CD4-positive, CD25-positive, alpha-beta regulatory T cell (primary cell): ENCODE data around the gene LRRK1. TPM values are rescaled to one million over a fixed set of nuclear protein-coding genes. Genes with fewer than 3 reads are reported as not detected.

Experiments used
- ATAC-seq, 2 donors: fragments of 150-1000 bp; cut with Tn5 transposase; one replicate each; pipeline ENCODE4 v1.10.0; 2021; ENCODE audit warnings: low read depth in 2 of 2, moderate number of reproducible peaks in 2 of 2, moderate library complexity in 1 of 2
- DNase-seq, 3 donors: peaks; one replicate each; pipeline versions ENCODE4 v3.0.0 to v3.0.0-alpha.2; 2012 to 2022; ENCODE audit warnings: mixed read lengths in 1 of 3
- H3K27ac ChIP-seq: one replicate; pipeline ENCODE4 v1.7.0; 2013; ENCODE audit warnings: mild to moderate bottlenecking, low read length; ENCODE audit not compliant: insufficient read depth, poor library complexity, severe bottlenecking
- H3K27me3 ChIP-seq: one replicate; pipeline ENCODE4 v1.7.0; 2013; ENCODE audit warnings: low read length; ENCODE audit not compliant: control insufficient read depth, insufficient read depth
- H3K36me3 ChIP-seq: one replicate; pipeline ENCODE4 v1.7.0; 2013; ENCODE audit warnings: mild to moderate bottlenecking, low read length, moderate library complexity; ENCODE audit not compliant: control insufficient read depth, insufficient read depth
- H3K4me1 ChIP-seq: 2 replicates; pipeline ENCODE4 v1.7.0; 2013; ENCODE audit warnings: mild to moderate bottlenecking, low read length; ENCODE audit not compliant: insufficient read depth, control insufficient read depth, poor library complexity, severe bottlenecking
- H3K4me3 ChIP-seq: one replicate; pipeline ENCODE4 v1.7.0; 2013; ENCODE audit warnings: low read depth, mild to moderate bottlenecking, low read length, moderate library complexity
- H3K9me3 ChIP-seq, 2 experiments: 1 replicate in 1 of 2; 2 replicates in 1 of 2; pipeline ENCODE4 v1.7.0; 2013; ENCODE audit warnings: low read length in 2 of 2, mild to moderate bottlenecking in 1 of 2, moderate library complexity in 1 of 2; ENCODE audit not compliant: control insufficient read depth in 2 of 2
- H3K27ac Mint-ChIP-seq, 3 donors: one replicate each; pipeline ENCODE4 v1.8.0; 2020 to 2022; ENCODE audit warnings: mild to moderate bottlenecking in 3 of 3, mixed read lengths in 3 of 3, moderate library complexity in 2 of 3
- H3K27me3 Mint-ChIP-seq: one replicate; pipeline ENCODE4 v1.8.0; 2022; ENCODE audit warnings: mild to moderate bottlenecking, mixed read lengths
- H3K36me3 Mint-ChIP-seq: one replicate; pipeline ENCODE4 v1.8.0; 2020; ENCODE audit warnings: mixed read lengths
- H3K4me1 Mint-ChIP-seq, 4 donors: one replicate each; pipeline ENCODE4 v1.8.0; 2020 to 2022; ENCODE audit warnings: mixed read lengths in 4 of 4, mild to moderate bottlenecking in 1 of 4
- H3K4me3 Mint-ChIP-seq, 4 donors: one replicate each; pipeline ENCODE4 v1.8.0; 2020 to 2022; ENCODE audit warnings: mild to moderate bottlenecking in 4 of 4, mixed read lengths in 4 of 4, moderate library complexity in 3 of 4
- H3K9me3 Mint-ChIP-seq, 7 donors: one replicate each; pipeline ENCODE4 v1.8.0; 2020 to 2022; ENCODE audit warnings: mixed read lengths in 7 of 7, mild to moderate bottlenecking in 3 of 7, moderate library complexity in 2 of 7
- polyA plus RNA-seq, 4 donors: library from polyadenylated mRNA; unstranded; fragments of 300-500 nt; fragmentation: Illumina TruSeq; gene quantifications; one replicate each; pipeline ENCODE4 v1.2.3, GENCODE V29; 2021
- total RNA-seq: library from RNA; stranded (reverse); gene quantifications from one replicate; pipeline ENCODE4 v1.2.3, GENCODE V29; 2022

The LRRK1 gene
- total and polyA plus RNA-seq, 5 donors from 2014 or later = 0.06 to 0.17 TPM; not detected in 3

- no peak overlapping the region for H3K27ac Mint-ChIP-seq
- Histone ChIP-seq H3K27ac (no peak overlapping the region), H3K4me3 (no peak overlapping the region), H3K27me3 (peaks cover 2% of the 10 kb centered on the region), H3K4me1 (no peaks in the 10 kb centered on the region), H3K36me3 (no peaks in the 10 kb centered on the region), H3K9me3 (no peaks in the 10 kb centered on the region)
- H3K4me1 Mint-ChIP-seq = peaks cover 0 to 7% (median 4%) of the 10 kb centered on the region in 4 donors
- peaks cover 17% of the 10 kb centered on the region for H3K27me3 Mint-ChIP-seq
- H3K36me3 Mint-ChIP-seq = no peaks in the 10 kb centered on the region
- no peak for ATAC-seq
- no peak overlapping the region for H3K4me3 Mint-ChIP-seq
- H3K9me3 Mint-ChIP-seq = peaks cover 0 to 3% (median 0%) of the 10 kb centered on the region in 7 donors
- no peak for DNase-seq
These were observed 7.1 kb downstream of the LRRK1 start for GRCh38 chr15:100926258-100926657.

DNA sequence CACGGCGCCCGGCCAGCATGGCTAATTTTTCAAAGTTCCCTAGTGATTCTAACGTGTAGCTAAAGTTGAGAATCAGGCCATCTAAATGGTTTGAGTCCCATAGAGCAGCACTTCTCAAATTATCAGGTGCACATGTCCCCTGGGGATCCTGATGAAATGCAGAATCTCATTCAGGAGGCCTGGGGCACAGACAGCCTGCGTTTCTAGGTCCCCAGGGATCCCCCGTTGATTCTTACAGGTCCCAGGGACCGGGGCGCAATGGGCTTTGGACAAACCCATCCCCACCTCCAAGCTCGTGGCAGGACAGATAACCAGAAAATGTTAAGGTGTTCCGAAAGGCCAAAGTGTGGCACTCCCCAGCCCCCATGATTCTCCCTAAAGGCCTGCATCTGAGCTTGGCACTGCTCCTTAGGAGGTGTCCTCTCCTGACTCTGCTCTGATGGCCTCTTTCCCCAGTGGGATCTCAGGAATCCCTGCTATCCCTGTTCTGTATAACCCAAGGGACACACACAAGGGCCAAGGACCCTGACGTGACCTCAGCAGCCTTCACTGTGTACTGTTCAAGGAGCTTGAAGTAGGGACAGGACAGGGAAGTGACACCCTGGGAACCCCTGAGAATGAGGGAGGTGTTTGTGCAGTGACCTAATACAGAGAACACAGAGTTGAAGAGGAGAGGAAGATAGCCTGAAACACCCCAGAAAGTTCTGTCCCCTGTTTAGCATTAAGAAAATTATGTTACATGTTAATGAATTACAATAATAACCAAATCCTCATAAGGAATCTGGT, 8.0 kb downstream of the LRRK1 start:
- H3K27me3 Mint-ChIP-seq = peaks cover 11% of the 10 kb centered on the region
- no peaks in the 10 kb centered on the region for H3K36me3 ChIP-seq
- H3K27me3 ChIP-seq = no peaks in the 10 kb centered on the region
- ATAC-seq (no peak), DNase-seq (no peak)
- H3K9me3 ChIP-seq = no peaks in the 10 kb centered on the region
- no peaks in the 10 kb centered on the region for H3K4me1 ChIP-seq
- no peak overlapping the region for H3K27ac Mint-ChIP-seq
- H3K4me1 Mint-ChIP-seq = peaks cover 0 to 7% (median 4%) of the 10 kb centered on the region in 4 donors
- no peak overlapping the region for H3K4me3 Mint-ChIP-seq
- no peak overlapping the region for H3K27ac ChIP-seq
- no peak overlapping the region for H3K4me3 ChIP-seq
- H3K9me3 Mint-ChIP-seq = peaks cover 0 to 3% (median 0%) of the 10 kb centered on the region in 7 donors
- no peaks in the 10 kb centered on the region for H3K36me3 Mint-ChIP-seq

DNA sequence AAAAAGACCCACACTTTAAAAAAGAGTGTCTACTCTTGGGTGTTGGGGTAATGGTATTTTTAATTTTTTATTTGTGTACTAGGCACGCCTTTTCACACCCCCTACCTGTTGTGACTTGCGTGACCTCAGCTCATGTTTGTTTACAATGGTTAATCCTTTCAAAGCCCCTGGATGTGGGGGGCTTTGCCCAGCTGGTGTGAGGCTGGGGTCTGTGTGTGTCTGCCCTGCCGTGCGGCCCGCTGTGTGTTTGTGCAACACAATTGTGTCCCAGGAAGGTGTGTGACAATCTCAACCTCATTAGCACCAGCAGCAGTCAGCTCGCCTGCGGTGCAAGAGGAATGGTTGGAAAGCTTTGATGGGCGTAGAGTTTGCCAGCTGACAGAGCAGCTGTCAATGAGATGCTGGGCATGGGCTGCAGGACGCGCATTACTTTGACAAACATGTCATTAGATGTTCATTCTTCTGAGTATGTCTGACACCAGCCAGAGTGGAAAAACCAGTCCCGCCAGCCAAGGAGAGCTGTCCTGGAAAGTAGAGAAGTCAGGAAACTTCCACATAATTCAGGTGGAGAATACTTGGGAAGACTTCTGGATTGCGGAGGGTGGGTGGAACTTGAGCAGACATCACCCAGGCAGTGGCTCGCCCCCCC, 9.6 kb downstream of the LRRK1 start:
- Mint-ChIP-seq H3K4me1 (no peaks in the 10 kb centered on the region), H3K27ac (no peak overlapping the region), H3K9me3 (peaks cover 0 to 3% (median 0%) of the 10 kb centered on the region in 7 donors), H3K4me3 (no peak overlapping the region), H3K36me3 (no peaks in the 10 kb centered on the region), H3K27me3 (peaks cover 18% of the 10 kb centered on the region)
- Histone ChIP-seq H3K9me3 (no peaks in the 10 kb centered on the region), H3K4me3 (no peak overlapping the region), H3K4me1 (no peaks in the 10 kb centered on the region), H3K36me3 (no peaks in the 10 kb centered on the region), H3K27me3 (no peaks in the 10 kb centered on the region), H3K27ac (no peak overlapping the region)
- ATAC-seq (no peak), DNase-seq (no peak)

DNA sequence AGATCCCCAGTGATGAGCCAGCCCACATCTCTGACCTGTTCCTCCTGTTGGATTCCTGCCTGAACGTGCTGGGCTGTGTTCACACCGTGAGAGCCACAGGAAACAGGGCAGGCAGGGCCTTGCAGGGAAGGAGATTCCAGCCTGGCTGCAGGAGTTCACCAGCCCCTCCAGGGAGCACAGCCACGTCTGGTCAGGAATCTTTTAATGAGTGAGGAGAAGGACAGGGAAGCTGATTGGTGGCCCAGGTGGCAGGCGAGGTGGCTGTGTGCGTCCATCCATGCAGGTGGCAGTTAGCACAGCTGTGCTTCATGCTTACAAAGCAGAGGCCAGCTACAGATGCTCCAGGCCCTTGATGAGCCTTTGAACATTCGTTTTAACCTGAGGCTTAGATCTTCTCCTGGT, 10.5 kb downstream of the LRRK1 start:
- Mint-ChIP-seq H3K4me3 (no peak overlapping the region), H3K27me3 (peaks cover 18% of the 10 kb centered on the region), H3K27ac (no peak overlapping the region), H3K9me3 (peaks cover 0 to 3% (median 0%) of the 10 kb centered on the region in 7 donors), H3K36me3 (no peaks in the 10 kb centered on the region), H3K4me1 (no peaks in the 10 kb centered on the region)
- H3K4me1 ChIP-seq = no peaks in the 10 kb centered on the region
- H3K9me3 ChIP-seq = no peaks in the 10 kb centered on the region
- ATAC-seq = no peak
- H3K36me3 ChIP-seq = no peaks in the 10 kb centered on the region
- H3K4me3 ChIP-seq = no peak overlapping the region
- no peaks in the 10 kb centered on the region for H3K27me3 ChIP-seq
- DNase-seq = no peak
- H3K27ac ChIP-seq = no peak overlapping the region

DNA sequence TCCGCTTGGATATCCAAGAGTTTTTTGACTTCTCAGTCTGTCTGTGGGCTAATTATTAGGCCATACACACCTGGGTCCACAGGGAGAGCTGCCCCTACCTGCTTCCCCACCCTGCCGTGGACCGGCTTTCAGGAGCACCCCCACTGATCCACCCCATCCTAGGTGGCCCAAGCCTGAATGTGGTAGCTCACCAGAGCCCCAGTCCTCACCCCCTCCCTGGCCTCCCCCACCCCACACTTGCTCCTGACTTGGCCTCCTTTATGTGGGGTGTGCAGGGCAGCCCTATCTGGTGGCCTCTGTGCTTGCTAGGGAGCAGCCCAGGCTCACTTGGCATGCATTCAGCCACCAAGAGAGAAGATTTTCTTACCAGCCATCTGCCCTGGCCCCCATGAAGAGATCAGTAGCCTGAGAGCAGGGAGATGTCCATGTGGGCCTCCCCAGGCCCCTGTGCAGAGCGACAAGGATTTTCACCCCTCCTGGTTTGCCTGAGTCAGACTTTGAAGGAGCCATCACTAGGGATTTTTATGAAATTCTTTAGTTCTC, 11.2 kb downstream of the LRRK1 start:
- peaks cover 18% of the 10 kb centered on the region for H3K27me3 Mint-ChIP-seq
- Histone ChIP-seq H3K27ac (no peak overlapping the region), H3K4me3 (no peak overlapping the region), H3K27me3 (no peaks in the 10 kb centered on the region), H3K4me1 (no peaks in the 10 kb centered on the region), H3K36me3 (no peaks in the 10 kb centered on the region), H3K9me3 (no peaks in the 10 kb centered on the region)
- ATAC-seq (no peak), DNase-seq (no peak)
- H3K27ac Mint-ChIP-seq = no peak overlapping the region
- H3K36me3 Mint-ChIP-seq = no peaks in the 10 kb centered on the region
- no peak overlapping the region for H3K4me3 Mint-ChIP-seq
- H3K4me1 Mint-ChIP-seq = no peaks in the 10 kb centered on the region
- peaks cover 0 to 3% (median 0%) of the 10 kb centered on the region in 7 donors for H3K9me3 Mint-ChIP-seq

- Mint-ChIP-seq H3K9me3 (peaks cover 0 to 3% (median 0%) of the 10 kb centered on the region in 7 donors), H3K4me1 (no peaks in the 10 kb centered on the region)
These were observed 12.2 kb downstream of the LRRK1 start for GRCh38 chr15:100931143-100931890.

DNA sequence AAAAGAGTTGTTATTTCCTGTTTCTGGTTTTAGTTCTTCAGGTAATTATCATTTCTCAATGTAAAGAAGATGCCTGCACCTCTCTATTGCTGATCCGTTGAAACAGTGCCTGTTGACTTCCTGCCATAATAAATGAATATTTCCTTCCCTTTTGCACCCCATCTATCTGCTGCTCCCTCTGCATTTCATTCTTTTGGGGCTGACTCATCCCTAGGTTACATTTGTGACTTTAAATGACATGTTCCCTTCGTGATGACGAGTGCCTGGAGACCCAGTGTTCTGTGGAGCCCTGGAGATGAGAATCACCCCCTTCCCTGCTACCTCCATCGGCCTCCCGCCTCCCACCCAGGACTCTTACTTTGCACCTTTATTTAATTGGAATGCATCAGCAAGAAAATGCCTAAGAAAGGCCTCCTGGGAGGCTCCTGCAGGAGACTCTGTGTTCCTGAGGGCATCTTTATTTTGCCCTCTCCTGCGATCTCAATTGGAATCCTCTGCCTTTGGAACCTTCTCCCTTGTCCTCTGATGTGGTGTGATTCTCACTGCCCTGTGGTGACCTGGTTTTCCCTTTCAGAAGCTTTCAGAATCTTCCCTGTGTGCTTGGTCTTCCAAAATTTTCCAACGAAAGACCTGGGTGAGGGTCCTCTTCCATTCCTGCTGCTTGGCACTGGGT, 13.7 kb downstream of the LRRK1 start:
- H3K9me3 Mint-ChIP-seq = peaks cover 0 to 3% (median 0%) of the 10 kb centered on the region in 7 donors
- H3K36me3 Mint-ChIP-seq = no peaks in the 10 kb centered on the region
- no peak overlapping the region for H3K27ac Mint-ChIP-seq
- H3K27me3 Mint-ChIP-seq = peaks cover 18% of the 10 kb centered on the region
- H3K4me3 Mint-ChIP-seq = no peak overlapping the region
- no peaks in the 10 kb centered on the region for H3K4me1 ChIP-seq
- no peaks in the 10 kb centered on the region for H3K36me3 ChIP-seq
- no peak overlapping the region for H3K27ac ChIP-seq
- DNase-seq (no peak), ATAC-seq (no peak)
- no peaks in the 10 kb centered on the region for H3K9me3 ChIP-seq
- no peaks in the 10 kb centered on the region for H3K4me1 Mint-ChIP-seq
- no peak overlapping the region for H3K4me3 ChIP-seq
- no peaks in the 10 kb centered on the region for H3K27me3 ChIP-seq

More at GRCh38 chr15:100931143-100931890, 12.2 kb downstream of the LRRK1 start:
- Mint-ChIP-seq H3K27me3 (peaks cover 18% of the 10 kb centered on the region), H3K36me3 (no peaks in the 10 kb centered on the region), H3K4me3 (no peak overlapping the region), H3K27ac (no peak overlapping the region)
- Histone ChIP-seq H3K27me3 (no peaks in the 10 kb centered on the region), H3K9me3 (no peaks in the 10 kb centered on the region), H3K4me1 (no peaks in the 10 kb centered on the region), H3K27ac (no peak overlapping the region), H3K4me3 (no peak overlapping the region), H3K36me3 (no peaks in the 10 kb centered on the region)
- DNase-seq (no peak), ATAC-seq (no peak)
